Measurements from ENCODE around the gene PUM2. TPM values are rescaled to one million over a fixed set of nuclear protein-coding genes. Genes with fewer than 3 reads are reported as not detected.
"Not testable (repeated sequence)": the region's sequence is repeated elsewhere in the genome, so short reads cannot be mapped to it uniquely, and the experiment has no call there.

PUM2 gene
- total RNA-seq, 4 donors from 2014 or later: 61.2 to 88.3 (median 74.8) TPM

DNA sequence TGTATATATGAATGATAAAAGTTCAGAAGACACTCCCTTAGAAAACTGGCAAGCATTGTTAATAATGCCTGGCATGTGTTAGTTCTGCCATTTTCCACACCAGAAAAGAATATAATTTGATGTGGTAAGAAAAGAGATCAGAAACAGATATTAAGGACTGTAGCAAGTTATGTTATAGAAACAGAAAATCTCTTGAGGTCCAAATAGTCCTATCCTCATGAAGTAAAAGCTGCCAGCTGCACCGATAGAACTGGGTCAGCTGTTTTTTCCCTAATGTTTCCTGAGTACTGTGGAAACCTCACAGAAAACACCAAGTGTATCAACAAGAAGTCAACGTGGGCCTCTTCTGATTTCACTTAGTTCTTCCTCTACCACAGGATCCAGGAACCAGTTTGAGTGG is 68.8 kb downstream of the PUM2 start:
- TF ChIP-seq, protein P1, sequence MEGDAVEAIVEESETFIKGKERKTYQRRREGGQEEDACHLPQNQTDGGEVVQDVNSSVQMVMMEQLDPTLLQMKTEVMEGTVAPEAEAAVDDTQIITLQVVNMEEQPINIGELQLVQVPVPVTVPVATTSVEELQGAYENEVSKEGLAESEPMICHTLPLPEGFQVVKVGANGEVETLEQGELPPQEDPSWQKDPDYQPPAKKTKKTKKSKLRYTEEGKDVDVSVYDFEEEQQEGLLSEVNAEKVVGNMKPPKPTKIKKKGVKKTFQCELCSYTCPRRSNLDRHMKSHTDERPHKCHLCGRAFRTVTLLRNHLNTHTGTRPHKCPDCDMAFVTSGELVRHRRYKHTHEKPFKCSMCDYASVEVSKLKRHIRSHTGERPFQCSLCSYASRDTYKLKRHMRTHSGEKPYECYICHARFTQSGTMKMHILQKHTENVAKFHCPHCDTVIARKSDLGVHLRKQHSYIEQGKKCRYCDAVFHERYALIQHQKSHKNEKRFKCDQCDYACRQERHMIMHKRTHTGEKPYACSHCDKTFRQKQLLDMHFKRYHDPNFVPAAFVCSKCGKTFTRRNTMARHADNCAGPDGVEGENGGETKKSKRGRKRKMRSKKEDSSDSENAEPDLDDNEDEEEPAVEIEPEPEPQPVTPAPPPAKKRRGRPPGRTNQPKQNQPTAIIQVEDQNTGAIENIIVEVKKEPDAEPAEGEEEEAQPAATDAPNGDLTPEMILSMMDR (IDR thresholded peaks at IDR 0.05): no peak
- no peak for TF ChIP-seq POLR2A (IDR thresholded peaks at IDR 0.05)
- Histone ChIP-seq H3K4me3 (no peak overlapping the region), H3K4me1 (no peaks in the 10 kb centered on the region), H3K27ac (no peak overlapping the region), H3K9me3 (no peaks in the 10 kb centered on the region), H3K36me3 (peaks cover 0 to 49% (median 0%) of the 10 kb centered on the region in 3 donors), H3K27me3 (no peaks in the 10 kb centered on the region)
- no peak for DNase-seq

DNA sequence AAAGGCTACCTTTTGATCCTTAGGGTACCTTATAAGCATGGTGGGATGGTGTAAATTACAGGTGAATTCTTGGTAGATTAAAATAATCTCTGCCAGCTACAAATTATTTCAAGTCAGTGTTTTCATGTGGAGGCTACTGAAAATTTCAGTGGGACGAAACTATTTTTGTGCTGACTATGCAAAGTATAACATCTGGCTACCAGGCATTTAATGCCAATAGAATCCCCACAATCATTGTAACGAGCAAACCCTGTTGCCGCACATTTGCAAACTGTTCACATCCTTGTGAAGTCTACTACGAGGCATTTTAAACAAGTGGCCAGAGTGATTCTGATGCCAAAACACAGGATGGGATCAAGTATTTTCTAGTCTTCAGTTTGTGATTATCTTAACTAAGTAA is 77.6 kb downstream of the PUM2 start:
- no peak overlapping the region for H3K27ac ChIP-seq
- no peak overlapping the region for H3K4me3 ChIP-seq
- no peak for TF ChIP-seq POLR2A (IDR thresholded peaks at IDR 0.05)
- TF ChIP-seq, protein P1 (IDR thresholded peaks at IDR 0.05): no peak
- no peaks in the 10 kb centered on the region for H3K27me3 ChIP-seq
- no peaks in the 10 kb centered on the region for H3K9me3 ChIP-seq
- no peaks in the 10 kb centered on the region for H3K4me1 ChIP-seq
- H3K36me3 ChIP-seq: peaks cover 0 to 29% (median 0%) of the 10 kb centered on the region in 3 donors
- no peak for DNase-seq

DNA sequence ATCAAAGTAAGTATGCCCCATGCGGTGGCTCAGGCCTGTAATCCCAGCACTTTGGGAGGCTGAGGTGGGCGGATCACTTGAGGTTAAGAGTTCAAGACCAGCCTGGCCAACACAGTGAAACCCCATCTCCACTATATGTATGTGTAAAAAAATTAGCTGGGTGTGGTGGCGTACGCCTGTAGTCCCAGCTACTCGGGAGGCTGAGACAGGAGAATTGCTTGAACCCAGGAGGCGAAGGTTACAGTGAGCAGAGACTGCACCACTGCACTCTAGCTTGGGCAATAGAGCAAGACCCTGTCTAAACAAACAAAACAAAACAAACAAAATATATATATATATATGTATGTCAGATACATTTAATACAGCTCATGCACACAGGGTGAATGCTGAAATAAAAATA is 82.3 kb downstream of the PUM2 start:
- peaks cover 0 to 25% (median 0%) of the 10 kb centered on the region in 3 donors for H3K36me3 ChIP-seq
- not testable (repeated sequence) for H3K27ac ChIP-seq, H3K4me3 ChIP-seq, H3K9me3 ChIP-seq, H3K4me1 ChIP-seq, H3K27me3 ChIP-seq, DNase-seq

DNA sequence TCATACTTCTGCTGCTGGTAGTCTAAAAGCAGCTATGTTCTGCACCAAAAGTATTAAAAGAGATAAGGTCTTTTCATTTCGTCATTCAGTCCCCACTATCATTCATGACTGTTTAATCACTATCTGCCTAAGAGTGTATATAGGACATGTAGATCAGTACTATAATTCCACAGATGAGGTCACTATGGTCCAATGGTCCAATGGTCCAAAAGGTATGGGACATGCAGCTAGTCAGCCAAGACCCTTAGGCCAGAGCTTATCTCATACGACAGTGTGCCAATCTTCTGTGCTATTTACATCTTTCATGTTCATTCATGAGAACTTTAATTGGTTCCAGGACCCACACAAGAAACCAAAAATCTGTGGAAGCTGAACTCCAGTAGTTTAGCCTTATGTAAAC is 83.1 kb downstream of the PUM2 start:
- Histone ChIP-seq H3K27me3 (no peaks in the 10 kb centered on the region), H3K4me3 (no peak overlapping the region), H3K9me3 (no peaks in the 10 kb centered on the region), H3K4me1 (no peaks in the 10 kb centered on the region), H3K27ac (no peak overlapping the region), H3K36me3 (peaks cover 0 to 32% (median 0%) of the 10 kb centered on the region in 3 donors)
- TF ChIP-seq, protein P1 (IDR thresholded peaks at IDR 0.05): no peak
- no peak for TF ChIP-seq POLR2A (IDR thresholded peaks at IDR 0.05)
- DNase-seq: no peak

DNA sequence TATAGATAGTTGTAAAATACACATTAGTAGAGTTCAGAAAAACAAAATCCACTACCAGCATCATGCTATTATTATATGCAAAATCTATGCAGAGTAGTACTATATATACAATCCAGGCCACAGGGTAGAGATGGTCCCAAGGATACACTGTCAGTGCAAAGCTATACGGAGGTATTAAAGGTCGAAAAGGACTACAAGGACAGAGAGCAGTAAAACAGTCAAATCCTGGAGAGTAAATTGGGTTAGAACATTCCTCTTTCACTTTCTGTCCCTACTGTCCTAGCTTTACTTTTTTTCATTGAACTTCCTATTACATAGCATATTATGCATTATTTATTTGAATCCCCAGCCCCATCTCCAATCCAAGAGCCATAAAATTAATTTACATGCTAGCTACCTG is 86.0 kb downstream of the PUM2 start:
- Histone ChIP-seq H3K36me3 (peaks cover 0 to 36% (median 0%) of the 10 kb centered on the region in 3 donors), H3K4me1 (no peaks in the 10 kb centered on the region), H3K27me3 (no peaks in the 10 kb centered on the region), H3K27ac (no peak overlapping the region), H3K4me3 (no peak overlapping the region), H3K9me3 (no peaks in the 10 kb centered on the region)
- TF ChIP-seq POLR2A (IDR thresholded peaks at IDR 0.05): no peak
- TF ChIP-seq, protein P1 (IDR thresholded peaks at IDR 0.05): no peak
- DNase-seq: no peak

DNA sequence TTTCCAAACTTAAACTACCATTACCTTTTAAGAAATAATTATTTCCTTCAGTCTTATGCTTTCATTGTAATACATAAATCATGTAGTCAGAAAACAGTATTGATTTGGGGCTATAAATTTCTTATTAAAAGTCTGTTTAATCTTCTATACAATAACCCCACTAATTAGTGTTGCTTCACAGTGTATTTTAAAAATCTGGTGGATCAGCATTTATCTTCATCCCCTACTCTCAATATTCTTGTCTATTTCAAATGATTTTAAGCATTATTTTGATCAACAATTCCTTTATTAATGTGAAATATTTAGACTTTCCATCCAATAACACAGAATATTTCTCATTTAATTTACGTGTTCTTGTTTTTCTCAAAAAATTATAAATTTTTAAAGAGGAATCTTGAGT is 93.2 kb downstream of the PUM2 start:
- Histone ChIP-seq H3K4me3 (no peak overlapping the region), H3K27me3 (no peaks in the 10 kb centered on the region), H3K4me1 (no peaks in the 10 kb centered on the region), H3K36me3 (peaks cover 0 to 76% (median 0%) of the 10 kb centered on the region in 3 donors), H3K9me3 (no peaks in the 10 kb centered on the region), H3K27ac (no peak overlapping the region)
- TF ChIP-seq POLR2A (IDR thresholded peaks at IDR 0.05): no peak
- TF ChIP-seq, protein P1 (IDR thresholded peaks at IDR 0.05): no peak
- DNase-seq: no peak
